Fibroblast of mammary gland (primary cell): ENCODE results near the gene NCAM1.

Source experiments
- DNase-seq: peaks from one replicate; pipeline ENCODE4 v3.0.0-alpha.2; 2010; ENCODE audit warnings: low read depth
- H3K4me3 ChIP-seq: 2 replicates; pipeline ENCODE4 v1.5.1; 2011; ENCODE audit warnings: low read depth, mild to moderate bottlenecking, low read length, moderate library complexity; ENCODE audit not compliant: control insufficient read depth
- TF ChIP-seq, protein P1 (sequence below): conservative IDR thresholded peaks from 2 replicates; pipeline ENCODE4 v1.5.1; 2011; ENCODE audit warnings: low read depth, low read length, inconsistent platforms; ENCODE audit not compliant: control insufficient read depth, insufficient read depth

The NCAM1 gene

GRCh38 chr11:112967082-112967481 lies 5.9 kb downstream of the NCAM1 start:
- H3K4me3 ChIP-seq, result no peak overlapping the region
- TF ChIP-seq, protein P1, sequence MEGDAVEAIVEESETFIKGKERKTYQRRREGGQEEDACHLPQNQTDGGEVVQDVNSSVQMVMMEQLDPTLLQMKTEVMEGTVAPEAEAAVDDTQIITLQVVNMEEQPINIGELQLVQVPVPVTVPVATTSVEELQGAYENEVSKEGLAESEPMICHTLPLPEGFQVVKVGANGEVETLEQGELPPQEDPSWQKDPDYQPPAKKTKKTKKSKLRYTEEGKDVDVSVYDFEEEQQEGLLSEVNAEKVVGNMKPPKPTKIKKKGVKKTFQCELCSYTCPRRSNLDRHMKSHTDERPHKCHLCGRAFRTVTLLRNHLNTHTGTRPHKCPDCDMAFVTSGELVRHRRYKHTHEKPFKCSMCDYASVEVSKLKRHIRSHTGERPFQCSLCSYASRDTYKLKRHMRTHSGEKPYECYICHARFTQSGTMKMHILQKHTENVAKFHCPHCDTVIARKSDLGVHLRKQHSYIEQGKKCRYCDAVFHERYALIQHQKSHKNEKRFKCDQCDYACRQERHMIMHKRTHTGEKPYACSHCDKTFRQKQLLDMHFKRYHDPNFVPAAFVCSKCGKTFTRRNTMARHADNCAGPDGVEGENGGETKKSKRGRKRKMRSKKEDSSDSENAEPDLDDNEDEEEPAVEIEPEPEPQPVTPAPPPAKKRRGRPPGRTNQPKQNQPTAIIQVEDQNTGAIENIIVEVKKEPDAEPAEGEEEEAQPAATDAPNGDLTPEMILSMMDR, result no peak
- no peak for DNase-seq

- DNase-seq, result peak; percentile 8
- TF ChIP-seq, protein P1, result no peak
- H3K4me3 ChIP-seq, result no peak overlapping the region
These were observed 7.9 kb downstream of the NCAM1 start for GRCh38 chr11:112968941-112969713.

DNA sequence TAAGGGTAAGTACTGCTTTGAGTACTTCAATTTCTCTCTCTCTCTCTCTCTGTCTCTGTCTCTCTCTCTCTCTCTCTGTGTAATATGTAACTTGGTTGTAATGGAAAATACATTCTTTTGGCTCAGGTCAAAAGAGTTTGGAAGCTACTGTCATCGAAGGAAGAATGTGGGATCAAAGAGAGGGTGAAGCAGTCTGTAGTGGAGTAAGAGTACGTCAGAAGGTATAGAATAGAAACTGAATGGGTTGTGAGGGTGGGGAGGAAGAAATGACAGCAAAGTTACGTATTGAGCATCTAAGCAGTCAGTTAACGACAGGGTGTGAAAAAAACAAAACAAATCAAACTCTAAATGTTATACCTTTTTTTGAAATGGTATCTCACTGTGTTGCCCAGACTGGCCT lies 10.0 kb downstream of the NCAM1 start:
- TF ChIP-seq, protein P1, result no peak
- no peak overlapping the region for H3K4me3 ChIP-seq
- DNase-seq, result no peak

DNA sequence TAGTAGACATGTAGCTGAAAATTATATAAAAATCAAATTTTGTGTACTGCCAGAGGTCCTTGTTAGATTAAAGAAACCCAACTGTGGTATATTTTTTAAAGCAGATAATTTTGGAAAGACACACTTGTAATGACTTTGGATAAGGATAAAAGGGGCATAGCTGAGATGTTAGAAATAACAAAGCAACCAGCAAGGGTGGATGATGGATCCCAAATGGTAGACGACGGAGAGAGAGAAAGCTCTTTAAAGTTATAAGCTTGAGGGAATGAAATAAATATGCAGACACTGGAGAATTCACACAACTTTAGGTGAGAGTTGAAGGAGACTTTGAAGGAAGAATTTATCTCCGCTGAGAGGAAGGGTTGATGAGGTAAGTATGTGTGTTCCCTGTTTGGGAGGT lies 10.6 kb downstream of the NCAM1 start:
- TF ChIP-seq, protein P1, result no peak
- no peak for DNase-seq
- H3K4me3 ChIP-seq, result no peak overlapping the region

GRCh38 chr11:112972399-112973145 lies 11.4 kb downstream of the NCAM1 start:
- H3K4me3 ChIP-seq, result no peak overlapping the region
- DNase-seq, result no peak
- TF ChIP-seq, protein P1, result no peak

GRCh38 chr11:112975051-112975450 lies 13.8 kb downstream of the NCAM1 start:
- TF ChIP-seq, protein P1, result no peak
- no peak for DNase-seq
- no peak overlapping the region for H3K4me3 ChIP-seq
